Caco-2 (cell line): ENCODE data around the gene CTSH. TPM values are rescaled to one million over a fixed set of nuclear protein-coding genes. Genes with fewer than 3 reads are reported as not detected.

Source experiments
- BruUV-seq: library from RNA; stranded (reverse); fragments of 400-500 nt; replicated peaks from 2 replicates; lab custom pipeline; 2021; lab: Mats Ljungman, UMichigan
- CTCF ChIA-PET: fragments of 300-600 bp; sonication (Branson Sonifier 250); formaldehyde crosslinking; loops from one replicate; lab custom pipeline; 2022; ENCODE audit warnings: antibody characterized with exemption; lab: Charles Lee
- POLR2A ChIA-PET: fragments of 300-600 bp; sonication (Branson Sonifier 250); formaldehyde crosslinking; loops from one replicate; lab custom pipeline; 2022; ENCODE audit warnings: antibody characterized with exemption; lab: Charles Lee
- DNase-seq, 2 experiments: peaks; one replicate each; pipeline versions ENCODE4 v3.0.0 to v3.0.0-alpha.2; 2020 to 2022
- H3K27me3 ChIP-seq: replicated peaks from 2 replicates; pipeline ENCODE4 v1.6.0; 2011; ENCODE audit warnings: low read length; ENCODE audit not compliant: control insufficient read depth, insufficient read depth
- H3K36me3 ChIP-seq: 2 replicates; pipeline ENCODE4 v1.5.1; 2011; ENCODE audit warnings: low read length; ENCODE audit not compliant: control insufficient read depth, insufficient read depth
- H3K4me1 ChIP-seq: fragments of 250-450 bp; sonication (Bioruptor Pico); 2 replicates; pipeline ENCODE4 v1.5.1; 2020; ENCODE audit warnings: mild to moderate bottlenecking
- H3K4me3 ChIP-seq: 2 replicates; pipeline ENCODE4 v1.5.1; 2011; ENCODE audit warnings: low read depth, mild to moderate bottlenecking, control low read depth, low read length
- H3K9me3 ChIP-seq: fragments of 250-450 bp; sonication (Bioruptor Pico); 2 replicates; pipeline ENCODE4 v1.5.1; 2020; ENCODE audit warnings: mild to moderate bottlenecking, moderate library complexity
- H3K27ac Mint-ChIP-seq: one replicate; pipeline ENCODE4 v1.8.0; 2022; ENCODE audit warnings: mixed read lengths; ENCODE audit not compliant: unreplicated experiment
- H3K27me3 Mint-ChIP-seq: one replicate; pipeline ENCODE4 v1.8.0; 2022; ENCODE audit warnings: mixed read lengths; ENCODE audit not compliant: insufficient read depth, unreplicated experiment
- H3K36me3 Mint-ChIP-seq: one replicate; pipeline ENCODE4 v1.8.0; 2022; ENCODE audit warnings: mild to moderate bottlenecking, mixed read lengths; ENCODE audit not compliant: insufficient read depth, unreplicated experiment
- H3K4me1 Mint-ChIP-seq: one replicate; pipeline ENCODE4 v1.8.0; 2022; ENCODE audit warnings: low read depth, mixed read lengths; ENCODE audit not compliant: unreplicated experiment
- H3K4me3 Mint-ChIP-seq: one replicate; pipeline ENCODE4 v1.8.0; 2022; ENCODE audit warnings: mild to moderate bottlenecking, moderate library complexity, mixed read lengths; ENCODE audit not compliant: unreplicated experiment
- H3K9me3 Mint-ChIP-seq: one replicate; pipeline ENCODE4 v1.8.0; 2022; ENCODE audit warnings: mixed read lengths; ENCODE audit not compliant: unreplicated experiment
- intact Hi-C: fragments of 100-400 bp; cut with micrococcal nuclease; formaldehyde crosslinking; loops from one replicate; pipeline ENCODE4 v1.10.0; 2022; ENCODE audit not compliant: unreplicated experiment
- total RNA-seq: library from RNA; stranded (reverse); gene quantifications from 2 replicates; pipeline ENCODE4 v1.2.3, GENCODE V29; 2022
- TF ChIP-seq, protein P1 (sequence below), 2 experiments: fragments of 200-600 bp in 1 of 2; IDR thresholded peaks; 1 replicate in 1 of 2; 2 replicates in 1 of 2; pipeline versions ENCODE4 v1.5.1 to v1.8.0; 2011 to 2022; ENCODE audit warnings: antibody characterized with exemption in 1 of 2, control low read depth in 1 of 2, inconsistent platforms in 1 of 2, low read depth in 1 of 2, low read length in 1 of 2, mild to moderate bottlenecking in 1 of 2, moderate library complexity in 1 of 2; ENCODE audit not compliant: insufficient read depth in 1 of 2, severe bottlenecking in 1 of 2, unreplicated experiment in 1 of 2

CTSH gene
- total RNA-seq, 1 experiment from 2014 or later: 183 TPM

DNA sequence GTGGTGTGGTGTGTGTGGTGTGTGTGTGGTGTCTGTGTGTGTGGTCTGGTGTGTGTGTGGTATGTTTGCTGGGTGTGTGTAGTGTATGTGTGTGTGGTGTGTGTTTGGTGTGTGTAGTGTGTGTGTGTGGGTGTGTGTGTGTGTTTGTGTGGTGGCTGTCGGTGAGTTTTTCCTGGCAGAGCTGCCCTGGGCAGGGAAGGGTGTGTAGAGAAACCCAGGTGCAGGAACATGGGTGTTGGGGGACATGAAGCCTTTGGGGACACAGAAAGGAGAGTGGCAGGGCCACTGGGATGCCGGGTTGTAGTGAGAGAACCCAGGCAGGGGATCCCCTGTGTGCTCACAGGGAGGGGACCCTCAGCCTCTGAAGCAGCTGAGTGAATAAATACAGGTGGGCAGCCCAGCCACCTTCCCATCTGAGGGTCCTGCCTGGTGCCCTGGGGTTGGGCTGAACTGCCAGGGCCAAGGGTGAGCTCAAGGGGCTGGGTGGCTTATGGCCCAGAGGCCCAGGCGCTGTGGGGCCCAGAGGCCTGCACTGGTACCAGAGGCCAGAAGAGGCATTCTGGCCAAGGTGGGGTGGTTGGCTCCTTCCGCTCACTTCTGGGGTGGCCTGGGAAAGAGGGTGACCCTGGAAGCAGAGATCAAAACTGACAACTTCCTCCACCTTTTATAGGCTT, 48.5 kb upstream of the CTSH start:
- ChIA-PET POLR2A (no interaction called here), CTCF (interaction anchor here (1.1 kb wide), 1 partner anchor 14 kb away, joined by 4 read pairs; no protein-coding TSS in a partner anchor)
- TF ChIP-seq, protein P1, sequence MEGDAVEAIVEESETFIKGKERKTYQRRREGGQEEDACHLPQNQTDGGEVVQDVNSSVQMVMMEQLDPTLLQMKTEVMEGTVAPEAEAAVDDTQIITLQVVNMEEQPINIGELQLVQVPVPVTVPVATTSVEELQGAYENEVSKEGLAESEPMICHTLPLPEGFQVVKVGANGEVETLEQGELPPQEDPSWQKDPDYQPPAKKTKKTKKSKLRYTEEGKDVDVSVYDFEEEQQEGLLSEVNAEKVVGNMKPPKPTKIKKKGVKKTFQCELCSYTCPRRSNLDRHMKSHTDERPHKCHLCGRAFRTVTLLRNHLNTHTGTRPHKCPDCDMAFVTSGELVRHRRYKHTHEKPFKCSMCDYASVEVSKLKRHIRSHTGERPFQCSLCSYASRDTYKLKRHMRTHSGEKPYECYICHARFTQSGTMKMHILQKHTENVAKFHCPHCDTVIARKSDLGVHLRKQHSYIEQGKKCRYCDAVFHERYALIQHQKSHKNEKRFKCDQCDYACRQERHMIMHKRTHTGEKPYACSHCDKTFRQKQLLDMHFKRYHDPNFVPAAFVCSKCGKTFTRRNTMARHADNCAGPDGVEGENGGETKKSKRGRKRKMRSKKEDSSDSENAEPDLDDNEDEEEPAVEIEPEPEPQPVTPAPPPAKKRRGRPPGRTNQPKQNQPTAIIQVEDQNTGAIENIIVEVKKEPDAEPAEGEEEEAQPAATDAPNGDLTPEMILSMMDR (IDR thresholded peaks at IDR 0.05; ENCODE audit: insufficient read depth in 1 of 2, low read depth in 1 of 2, low read length in 1 of 2, severe bottlenecking in 1 of 2, unreplicated experiment in 1 of 2): no peak
- H3K27ac Mint-ChIP-seq: no peak overlapping the region
- Histone ChIP-seq H3K4me1 (peaks cover 18% of the 10 kb centered on the region), H3K27me3 (no peaks in the 10 kb centered on the region), H3K36me3 (no peaks in the 10 kb centered on the region), H3K4me3 (no peak overlapping the region), H3K9me3 (no peaks in the 10 kb centered on the region)
- peaks cover 10% of the 10 kb centered on the region for H3K9me3 Mint-ChIP-seq
- H3K4me1 Mint-ChIP-seq: peaks cover 3% of the 10 kb centered on the region
- no peak overlapping the region for H3K4me3 Mint-ChIP-seq
- H3K27me3 Mint-ChIP-seq: no peaks in the 10 kb centered on the region
- intact Hi-C loops: no loop called here
- DNase-seq: no peak
- no peaks in the 10 kb centered on the region for H3K36me3 Mint-ChIP-seq
- BruUV-seq: no TSS peak

DNA sequence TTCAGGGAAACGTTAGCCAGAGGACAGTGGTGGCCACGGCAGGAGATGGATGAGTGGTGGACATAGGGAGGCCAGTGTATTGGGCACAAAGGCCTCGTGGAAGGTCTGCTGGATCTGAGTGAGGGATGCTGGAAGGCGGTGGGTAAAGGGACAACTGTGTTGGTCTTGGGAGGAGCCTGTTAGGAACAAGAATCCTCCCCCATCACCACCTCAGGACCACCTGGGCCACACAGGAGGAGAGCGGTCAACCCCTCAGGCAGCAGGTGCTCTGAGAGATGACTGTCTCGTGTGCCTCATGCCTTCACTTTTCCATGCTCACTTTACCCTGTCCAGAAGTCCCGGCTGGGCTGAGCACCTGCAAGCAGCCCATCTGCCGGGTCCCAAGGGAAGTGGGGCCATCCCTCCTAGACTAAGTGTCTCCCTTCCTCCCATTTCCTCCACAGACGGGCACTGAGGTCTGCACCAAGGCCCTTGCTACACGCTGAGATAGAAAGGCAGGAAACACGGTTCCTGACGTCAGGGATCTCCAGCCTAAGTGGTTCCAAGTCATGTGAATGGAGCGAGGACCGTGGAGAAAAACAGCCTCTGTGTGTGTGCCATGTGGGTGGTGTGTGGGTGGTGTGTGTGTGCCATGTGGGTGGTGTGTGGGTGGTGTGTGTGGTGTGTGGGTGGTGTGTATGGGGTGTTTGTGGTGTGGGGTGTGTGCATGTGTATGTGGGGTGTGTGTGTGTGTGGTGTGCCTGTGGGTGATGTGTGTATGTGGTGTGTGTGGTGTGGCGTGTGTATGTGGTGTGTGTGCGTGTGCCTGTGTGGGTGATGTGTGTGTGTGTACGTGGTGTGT, 47.8 kb upstream of the CTSH start:
- no peak for DNase-seq
- intact Hi-C loops: no loop called here
- peaks cover 22% of the 10 kb centered on the region for H3K4me1 ChIP-seq
- no TSS peak for BruUV-seq
- Mint-ChIP-seq H3K27ac (no peak overlapping the region), H3K4me1 (peaks cover 7% of the 10 kb centered on the region), H3K36me3 (no peaks in the 10 kb centered on the region), H3K9me3 (peaks cover 10% of the 10 kb centered on the region), H3K27me3 (no peaks in the 10 kb centered on the region), H3K4me3 (no peak overlapping the region)
- TF ChIP-seq, protein P1 (IDR thresholded peaks at IDR 0.05; ENCODE audit: insufficient read depth in 1 of 2, low read depth in 1 of 2, low read length in 1 of 2, severe bottlenecking in 1 of 2, unreplicated experiment in 1 of 2): no peak
- H3K36me3 ChIP-seq: no peaks in the 10 kb centered on the region
- H3K4me3 ChIP-seq: no peak overlapping the region
- H3K27me3 ChIP-seq: no peaks in the 10 kb centered on the region
- POLR2A ChIA-PET: no interaction called here
- H3K9me3 ChIP-seq: no peaks in the 10 kb centered on the region
- CTCF ChIA-PET: no interaction called here

DNA sequence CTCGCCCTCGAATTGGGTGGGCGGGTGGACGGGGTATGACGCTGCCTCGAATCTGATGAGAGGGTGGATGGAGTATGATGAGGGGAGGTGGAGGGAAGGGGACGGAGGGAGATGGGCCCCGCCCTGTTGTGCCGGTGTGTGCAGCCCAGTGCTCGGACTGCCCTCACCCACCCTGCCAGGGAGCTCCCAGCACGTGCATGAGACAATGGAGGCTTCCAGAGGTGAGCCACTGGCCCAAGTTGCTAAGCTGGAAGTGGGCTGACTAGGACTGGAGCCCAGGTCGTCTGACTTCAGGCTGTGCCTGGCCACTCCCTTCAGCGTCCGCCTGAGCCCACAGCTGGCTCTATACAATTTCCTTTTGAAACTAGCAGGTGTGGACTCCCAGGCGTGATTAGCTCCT, 47.0 kb upstream of the CTSH start:
- H3K9me3 ChIP-seq: no peaks in the 10 kb centered on the region
- H3K27me3 ChIP-seq: no peaks in the 10 kb centered on the region
- Mint-ChIP-seq H3K36me3 (no peaks in the 10 kb centered on the region), H3K9me3 (peaks cover 10% of the 10 kb centered on the region), H3K27ac (no peak overlapping the region), H3K4me1 (peaks cover 7% of the 10 kb centered on the region), H3K27me3 (no peaks in the 10 kb centered on the region), H3K4me3 (no peak overlapping the region)
- H3K4me3 ChIP-seq: no peak overlapping the region
- BruUV-seq: no TSS peak
- TF ChIP-seq, protein P1 (IDR thresholded peaks at IDR 0.05; ENCODE audit: insufficient read depth in 1 of 2, low read depth in 1 of 2, low read length in 1 of 2, severe bottlenecking in 1 of 2, unreplicated experiment in 1 of 2): no peak
- DNase-seq: no peak
- CTCF ChIA-PET: interaction anchor here (1.6 kb wide), 1 partner anchor 12 kb away, joined by 3 read pairs; no protein-coding TSS in a partner anchor
- no peaks in the 10 kb centered on the region for H3K36me3 ChIP-seq
- peaks cover 22% of the 10 kb centered on the region for H3K4me1 ChIP-seq
- intact Hi-C loops: no loop called here
- POLR2A ChIA-PET: no interaction called here
